ENCODE measurements around the gene ADAMTS2. TPM values are rescaled to one million over a fixed set of nuclear protein-coding genes. Genes with fewer than 3 reads are reported as not detected.

Gene ADAMTS2
- total and polyA plus RNA-seq, 2 experiments from 2014 or later = 1.6 to 8.1 TPM

GRCh38 chr5:179302499-179303185 lies 42.6 kb downstream of the ADAMTS2 start:
- no peak for TF ChIP-seq EZH2 (IDR thresholded peaks at IDR 0.05; ENCODE audit: low read depth, unreplicated experiment)
- TF ChIP-seq ZNF331 (CRISPR knock-in tag; IDR thresholded peaks at IDR 0.05; ENCODE audit: low read depth) = no peak
- TF ChIP-seq EZH2phosphoT487 (IDR thresholded peaks at IDR 0.05; ENCODE audit: unreplicated experiment) = no peak
- TF ChIP-seq ZNF114 (CRISPR knock-in tag; IDR thresholded peaks at IDR 0.05) = no peak
- TF ChIP-seq, protein P1, sequence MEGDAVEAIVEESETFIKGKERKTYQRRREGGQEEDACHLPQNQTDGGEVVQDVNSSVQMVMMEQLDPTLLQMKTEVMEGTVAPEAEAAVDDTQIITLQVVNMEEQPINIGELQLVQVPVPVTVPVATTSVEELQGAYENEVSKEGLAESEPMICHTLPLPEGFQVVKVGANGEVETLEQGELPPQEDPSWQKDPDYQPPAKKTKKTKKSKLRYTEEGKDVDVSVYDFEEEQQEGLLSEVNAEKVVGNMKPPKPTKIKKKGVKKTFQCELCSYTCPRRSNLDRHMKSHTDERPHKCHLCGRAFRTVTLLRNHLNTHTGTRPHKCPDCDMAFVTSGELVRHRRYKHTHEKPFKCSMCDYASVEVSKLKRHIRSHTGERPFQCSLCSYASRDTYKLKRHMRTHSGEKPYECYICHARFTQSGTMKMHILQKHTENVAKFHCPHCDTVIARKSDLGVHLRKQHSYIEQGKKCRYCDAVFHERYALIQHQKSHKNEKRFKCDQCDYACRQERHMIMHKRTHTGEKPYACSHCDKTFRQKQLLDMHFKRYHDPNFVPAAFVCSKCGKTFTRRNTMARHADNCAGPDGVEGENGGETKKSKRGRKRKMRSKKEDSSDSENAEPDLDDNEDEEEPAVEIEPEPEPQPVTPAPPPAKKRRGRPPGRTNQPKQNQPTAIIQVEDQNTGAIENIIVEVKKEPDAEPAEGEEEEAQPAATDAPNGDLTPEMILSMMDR (conservative IDR thresholded peaks at IDR 0.05; ENCODE audit: low read depth in 2 of 2) = no peak
- no peak for TF ChIP-seq ETS1 (IDR thresholded peaks at IDR 0.05)
- TF ChIP-seq CREB1 (CRISPR knock-in tag; IDR thresholded peaks at IDR 0.05; ENCODE audit: low read depth) = no peak
- TF ChIP-seq NANOG (IDR thresholded peaks at IDR 0.05; ENCODE audit: borderline replicate concordance) = no peak
- TF ChIP-seq ZNF462 (CRISPR knock-in tag; IDR thresholded peaks at IDR 0.05) = no peak
- TF ChIP-seq STAT1 (IDR thresholded peaks at IDR 0.05; ENCODE audit: unreplicated experiment) = no peak
- no peak for TF ChIP-seq JUNB (IDR thresholded peaks at IDR 0.05; ENCODE audit: unreplicated experiment)
- H3K36me3 ChIP-seq (ENCODE audit: insufficient read depth) = no peaks in the 10 kb centered on the region
- no peaks in the 10 kb centered on the region for H3K9me2 ChIP-seq (ENCODE audit: insufficient read depth)
- H3K27ac ChIP-seq (ENCODE audit: low read depth) = no peak overlapping the region
- H3K27me3 Mint-ChIP-seq (ENCODE audit: insufficient read depth, low read depth, poor library complexity) = peaks cover 7% of the 10 kb centered on the region
- no peaks in the 10 kb centered on the region for H3F3A ChIP-seq (replicated peaks; ENCODE audit: low read depth)
- ATAC-seq = no peak
- no peaks in the 10 kb centered on the region for H3K4me1 ChIP-seq (ENCODE audit: insufficient read depth)
- no peak overlapping the region for H3K4me2 ChIP-seq
- peaks cover 4% of the 10 kb centered on the region; the same call in 2 of the 3 replicates for H3K4me1 Mint-ChIP-seq
- H3K4me3 ChIP-seq = no peak overlapping the region
- DNase-seq (ENCODE audit: low spot score) = no peak
- H3K36me3 Mint-ChIP-seq (ENCODE audit: low read depth) = peaks cover 3% of the 10 kb centered on the region; the same call in 1 of the 3 replicates
- no peaks in the 10 kb centered on the region for H3K27me3 ChIP-seq (ENCODE audit: insufficient read depth)
- H4K20me1 ChIP-seq (replicated peaks; ENCODE audit: insufficient read depth) = no peaks in the 10 kb centered on the region
- no peak overlapping the region for H3K4me3 Mint-ChIP-seq
- H3K79me2 ChIP-seq (replicated peaks; ENCODE audit: insufficient read depth) = 0 out of 2 replicates have a peak, but pooled peaks cover 8% of the 10 kb centered on the region
- 0 out of 2 replicates have a peak overlapping the region, but pooled peaks have one; percentile 30 for H3K27ac Mint-ChIP-seq
- H2AFZ ChIP-seq = no peak overlapping the region
- H3K9me3 Mint-ChIP-seq = peaks cover 31% of the 10 kb centered on the region

All from GM23338 (cell line).